ENCODE measurements around the gene MYRF. TPM values are rescaled to one million over a fixed set of nuclear protein-coding genes. Genes with fewer than 3 reads are reported as not detected.
A peak's percentile ranks its signal among the peaks of the same experiment; 100 is the strongest.

MYRF gene
- total and polyA plus RNA-seq, 9 of the 15 experiments (the other 6 are each of a cell fraction or from before 2014, with no cell fraction given): 2.3 to 25.8 (median 7.1) TPM

- no peak for TF ChIP-seq E2F4 (CRISPR knock-in tag; IDR thresholded peaks at IDR 0.05; ENCODE audit: low read depth)
- TF ChIP-seq THAP12 (CRISPR knock-in tag; IDR thresholded peaks at IDR 0.05): no peak
- no peak for TF ChIP-seq NR2C1 (IDR thresholded peaks at IDR 0.05)
- no peak for TF ChIP-seq NR2C1 (tag; IDR thresholded peaks at IDR 0.05)
- TF ChIP-seq ZNF174 (CRISPR knock-in tag; IDR thresholded peaks at IDR 0.05): no peak
- peak; percentile 92 for TF ChIP-seq ATF7 (IDR thresholded peaks at IDR 0.05)
- peak; percentile 63 for TF ChIP-seq HCFC1 (IDR thresholded peaks at IDR 0.05; ENCODE audit: low read depth, low read length)
- peak in 1 of 2 experiments; percentile 84; a peak in 1 of 4 replicates for TF ChIP-seq KDM4B (IDR thresholded peaks at IDR 0.05; ENCODE audit: borderline replicate concordance in 2 of 2, low read depth in 1 of 2)
- TF ChIP-seq RHOXF2B (CRISPR knock-in tag; conservative IDR thresholded peaks at IDR 0.05): no peak
- no peak for TF ChIP-seq MLX (CRISPR knock-in tag; conservative IDR thresholded peaks at IDR 0.05)
- TF ChIP-seq ZBED1 (IDR thresholded peaks at IDR 0.05): no peak
- TF ChIP-seq ZNF740 (CRISPR knock-in tag; IDR thresholded peaks at IDR 0.05): no peak; the same call in 1 of the 2 replicates
- TF ChIP-seq ZNF740 (tag; IDR thresholded peaks at IDR 0.05): no peak
- no peak; the same call in 1 of the 2 replicates for TF ChIP-seq ESRRA (IDR thresholded peaks at IDR 0.05; ENCODE audit: borderline replicate concordance, low read depth)
- TF ChIP-seq USF2 (CRISPR knock-in tag; IDR thresholded peaks at IDR 0.05): no peak
- no peak for TF ChIP-seq NCOA6 (IDR thresholded peaks at IDR 0.05)
Observed at GRCh38 chr11:61816736-61817455, 64.5 kb downstream of the MYRF start, which contains the start of gene FADS1 (continued).

Data from K562 (cell line).